ENCODE data around the gene CCDC78.

DNA sequence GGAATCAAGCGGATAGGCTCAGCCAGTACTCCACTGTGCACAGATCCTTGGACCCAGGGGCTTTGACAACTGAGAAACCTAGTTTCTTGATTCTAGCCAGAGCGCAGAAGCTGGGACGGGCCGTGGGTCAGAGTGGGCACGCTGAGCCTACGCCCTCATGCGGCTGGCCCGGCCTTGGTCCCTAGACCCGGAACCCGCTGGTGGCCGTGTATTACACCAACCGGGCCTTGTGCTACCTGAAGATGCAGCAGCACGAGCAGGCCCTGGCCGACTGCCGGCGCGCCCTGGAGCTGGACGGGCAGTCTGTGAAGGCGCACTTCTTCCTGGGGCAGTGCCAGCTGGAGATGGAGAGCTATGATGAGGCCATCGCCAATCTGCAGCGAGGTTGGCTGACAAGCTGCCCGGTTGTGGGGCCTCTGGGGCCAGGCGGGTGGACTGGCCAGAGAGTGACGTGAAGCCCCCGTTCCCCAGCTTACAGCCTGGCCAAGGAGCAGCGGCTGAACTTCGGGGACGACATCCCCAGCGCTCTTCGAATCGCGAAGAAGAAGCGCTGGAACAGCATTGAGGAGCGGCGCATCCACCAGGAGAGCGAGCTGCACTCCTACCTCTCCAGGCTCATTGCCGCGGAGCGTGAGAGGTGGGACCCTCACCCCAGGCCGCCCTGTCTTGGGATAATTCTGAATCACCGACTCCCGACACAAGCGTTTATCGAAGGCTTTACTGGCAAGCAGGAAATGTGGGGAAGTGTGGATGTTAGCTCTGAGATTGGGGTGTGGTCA, 45.1 kb downstream of the CCDC78 start:
- TF ChIP-seq, protein P1, sequence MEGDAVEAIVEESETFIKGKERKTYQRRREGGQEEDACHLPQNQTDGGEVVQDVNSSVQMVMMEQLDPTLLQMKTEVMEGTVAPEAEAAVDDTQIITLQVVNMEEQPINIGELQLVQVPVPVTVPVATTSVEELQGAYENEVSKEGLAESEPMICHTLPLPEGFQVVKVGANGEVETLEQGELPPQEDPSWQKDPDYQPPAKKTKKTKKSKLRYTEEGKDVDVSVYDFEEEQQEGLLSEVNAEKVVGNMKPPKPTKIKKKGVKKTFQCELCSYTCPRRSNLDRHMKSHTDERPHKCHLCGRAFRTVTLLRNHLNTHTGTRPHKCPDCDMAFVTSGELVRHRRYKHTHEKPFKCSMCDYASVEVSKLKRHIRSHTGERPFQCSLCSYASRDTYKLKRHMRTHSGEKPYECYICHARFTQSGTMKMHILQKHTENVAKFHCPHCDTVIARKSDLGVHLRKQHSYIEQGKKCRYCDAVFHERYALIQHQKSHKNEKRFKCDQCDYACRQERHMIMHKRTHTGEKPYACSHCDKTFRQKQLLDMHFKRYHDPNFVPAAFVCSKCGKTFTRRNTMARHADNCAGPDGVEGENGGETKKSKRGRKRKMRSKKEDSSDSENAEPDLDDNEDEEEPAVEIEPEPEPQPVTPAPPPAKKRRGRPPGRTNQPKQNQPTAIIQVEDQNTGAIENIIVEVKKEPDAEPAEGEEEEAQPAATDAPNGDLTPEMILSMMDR (conservative IDR thresholded peaks at IDR 0.05; ENCODE audit: low read length) = no peak
- TF ChIP-seq EZH2phosphoT487 (IDR thresholded peaks at IDR 0.05; ENCODE audit: borderline replicate concordance) = no peak
